ENCODE results near the gene LGALS14.
"Not testable (repeated sequence)": the region's sequence is repeated elsewhere in the genome, so short reads cannot be mapped to it uniquely, and the experiment has no call there.

The LGALS14 gene, protein sequence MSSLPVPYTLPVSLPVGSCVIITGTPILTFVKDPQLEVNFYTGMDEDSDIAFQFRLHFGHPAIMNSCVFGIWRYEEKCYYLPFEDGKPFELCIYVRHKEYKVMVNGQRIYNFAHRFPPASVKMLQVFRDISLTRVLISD

DNA sequence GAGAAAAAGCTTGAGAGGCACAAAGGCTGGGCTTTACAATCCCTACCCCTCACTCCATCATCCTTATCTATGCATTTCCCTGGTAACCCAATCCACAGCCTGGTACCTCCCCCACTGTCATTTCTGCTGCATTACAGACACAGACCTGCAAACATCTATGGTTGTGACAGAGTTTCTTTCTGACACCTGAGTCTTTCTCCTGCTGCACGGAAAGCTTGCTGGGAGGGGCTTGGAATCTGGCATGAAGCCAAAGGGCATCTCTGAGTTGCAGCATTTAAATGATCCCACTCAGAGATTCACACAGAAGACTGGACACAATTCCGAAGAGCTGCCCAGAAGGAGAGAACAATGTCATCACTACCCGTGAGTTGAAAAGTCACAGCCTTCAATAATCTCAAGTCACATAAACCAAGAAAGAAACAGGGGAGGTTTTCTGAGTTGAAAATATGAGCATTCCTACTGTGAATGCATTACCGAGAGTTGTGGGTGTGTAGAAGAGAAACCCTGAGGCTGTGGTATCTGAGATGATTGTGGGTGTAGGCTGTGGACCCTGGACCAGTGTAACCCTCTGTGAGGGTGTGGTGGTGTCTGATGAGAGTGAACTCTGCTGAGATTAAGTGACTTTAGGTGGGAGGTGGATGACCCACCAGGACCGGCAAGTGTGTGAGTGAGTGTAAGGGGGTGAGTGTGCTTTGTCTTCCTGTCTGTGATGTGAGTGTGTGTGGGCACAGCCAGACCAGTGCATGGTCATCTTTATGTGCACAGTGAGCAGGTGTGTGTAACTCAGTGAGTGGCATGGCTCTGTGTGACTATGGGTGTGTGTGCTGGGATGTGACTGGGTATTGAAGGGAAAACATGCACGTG lies at the start of gene LGALS14:
Gene LGALS14 (plus strand): TSS at position 301 of the 864 bp plus-strand sequence. CDS start 48 bp downstream, at position 349.
- DNase-seq: no peak

DNA sequence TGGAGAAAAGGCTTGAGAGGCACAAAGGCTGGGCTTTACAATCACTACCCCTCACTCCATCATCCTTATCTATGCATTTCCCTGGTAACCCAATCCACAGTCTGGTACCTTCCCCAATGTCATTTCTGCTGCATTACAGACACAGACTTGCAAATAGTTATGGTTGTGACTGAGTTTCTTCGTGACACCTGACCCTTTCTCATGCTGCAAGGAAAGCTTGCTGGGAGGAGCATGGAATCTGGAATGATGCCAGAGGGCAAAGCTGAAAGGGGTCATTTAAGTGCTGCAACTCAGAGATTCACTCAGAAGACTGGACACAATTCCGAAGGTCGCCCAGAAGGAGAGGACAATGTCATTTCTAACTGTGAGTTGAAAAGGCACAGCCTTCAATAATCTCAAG lies 48.7 kb upstream of the LGALS14 start, which contains the start of gene LGALS16:
Gene LGALS16 (plus strand): TSS at position 301 of the 400 bp plus-strand sequence. CDS start 49 bp downstream, at position 350.
- DNase-seq: no peak

DNA sequence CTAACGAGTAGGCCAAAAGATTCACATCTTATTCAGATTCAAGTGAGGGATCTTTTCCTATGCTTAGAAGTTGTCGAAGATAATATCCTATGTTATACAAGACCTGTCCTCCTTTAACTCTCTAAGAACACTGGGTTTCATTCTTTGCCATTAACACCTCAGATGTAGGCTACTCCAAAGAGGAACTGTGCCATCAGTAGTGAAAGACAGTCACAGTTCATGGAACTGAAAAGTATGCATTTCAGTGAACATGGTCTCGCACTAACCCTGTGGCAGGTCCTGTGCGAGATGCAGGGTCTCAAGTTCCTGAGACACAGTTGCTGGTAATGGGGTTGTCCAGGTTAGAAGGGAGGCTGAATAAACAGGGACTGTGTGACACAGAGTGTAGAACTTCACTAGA lies 44.5 kb upstream of the LGALS14 start:
- no peak for DNase-seq

DNA sequence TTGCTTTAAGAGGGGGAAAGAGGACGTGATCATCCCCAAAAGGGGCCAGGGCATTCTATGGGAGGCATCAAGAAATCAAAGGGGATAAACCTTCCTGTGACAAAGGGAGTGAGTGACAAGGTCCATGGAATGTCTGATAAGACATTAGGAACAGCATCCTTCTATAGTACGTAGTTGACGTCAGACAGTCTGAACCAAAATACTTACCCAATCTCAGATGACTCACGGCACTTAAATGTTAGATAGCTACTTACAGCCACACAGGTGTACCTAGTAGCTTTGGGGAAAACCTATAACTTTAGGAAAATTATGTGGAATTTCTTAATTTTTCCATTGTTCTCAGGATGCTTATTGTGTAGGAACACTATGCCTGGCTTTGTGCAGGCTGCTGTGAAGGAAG lies 43.6 kb upstream of the LGALS14 start:
- DNase-seq: no peak

DNA sequence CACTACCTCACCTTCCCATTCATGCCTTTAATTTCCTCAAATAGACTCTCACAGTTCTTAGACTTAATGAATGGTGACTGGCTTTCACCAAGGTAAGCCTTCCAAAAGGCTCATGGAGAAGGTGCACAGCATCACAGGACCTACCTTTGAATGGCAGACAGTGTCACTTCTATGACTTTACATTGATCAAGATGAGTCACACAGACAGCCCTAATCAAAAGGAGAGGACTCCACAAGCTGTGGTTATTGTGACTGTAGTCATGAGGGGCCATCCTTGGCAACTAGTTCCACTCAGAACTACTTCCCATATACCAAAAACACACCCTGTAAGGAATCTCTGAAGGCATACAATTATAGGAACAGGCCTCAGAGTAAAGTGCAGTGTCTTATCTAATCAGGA lies 42.7 kb upstream of the LGALS14 start:
- no peak for DNase-seq

DNA sequence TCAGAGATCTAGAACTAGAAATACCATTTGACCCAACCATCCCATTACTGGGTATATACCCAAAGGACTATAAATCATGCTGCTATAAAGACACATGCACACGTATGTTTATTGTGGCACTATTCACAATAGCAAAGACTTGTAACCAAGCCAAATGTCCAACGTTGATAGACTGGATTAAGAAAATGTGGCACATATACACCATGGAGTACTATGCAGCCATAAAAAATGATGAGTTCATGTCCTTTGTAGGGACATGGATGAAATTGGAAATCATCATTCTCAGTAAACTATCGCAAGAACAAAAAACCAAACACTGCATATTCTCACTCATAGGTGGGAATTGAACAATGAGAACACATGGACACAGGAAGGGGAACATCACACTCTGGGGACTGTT lies 34.4 kb upstream of the LGALS14 start:
- DNase-seq: not testable (repeated sequence)

DNA sequence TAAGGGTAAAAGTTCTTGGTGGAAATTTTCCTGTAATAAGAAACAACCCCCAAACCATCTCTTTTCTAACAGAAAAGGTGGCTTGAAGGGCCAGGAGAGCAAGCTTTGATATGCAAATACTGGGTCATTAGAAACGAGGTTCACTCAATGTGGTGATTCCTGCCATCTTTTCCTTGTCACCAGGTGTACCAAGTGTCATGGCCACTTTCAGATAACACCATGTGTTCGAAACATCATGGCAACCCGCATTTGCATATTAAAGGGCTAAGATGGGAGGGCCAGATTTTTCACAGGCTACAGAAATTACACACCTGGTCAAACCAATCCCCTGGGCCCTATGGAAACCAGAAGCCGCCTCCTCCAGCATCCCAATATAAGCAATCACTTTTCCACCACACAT lies 33.3 kb upstream of the LGALS14 start:
- no peak for DNase-seq

DNA sequence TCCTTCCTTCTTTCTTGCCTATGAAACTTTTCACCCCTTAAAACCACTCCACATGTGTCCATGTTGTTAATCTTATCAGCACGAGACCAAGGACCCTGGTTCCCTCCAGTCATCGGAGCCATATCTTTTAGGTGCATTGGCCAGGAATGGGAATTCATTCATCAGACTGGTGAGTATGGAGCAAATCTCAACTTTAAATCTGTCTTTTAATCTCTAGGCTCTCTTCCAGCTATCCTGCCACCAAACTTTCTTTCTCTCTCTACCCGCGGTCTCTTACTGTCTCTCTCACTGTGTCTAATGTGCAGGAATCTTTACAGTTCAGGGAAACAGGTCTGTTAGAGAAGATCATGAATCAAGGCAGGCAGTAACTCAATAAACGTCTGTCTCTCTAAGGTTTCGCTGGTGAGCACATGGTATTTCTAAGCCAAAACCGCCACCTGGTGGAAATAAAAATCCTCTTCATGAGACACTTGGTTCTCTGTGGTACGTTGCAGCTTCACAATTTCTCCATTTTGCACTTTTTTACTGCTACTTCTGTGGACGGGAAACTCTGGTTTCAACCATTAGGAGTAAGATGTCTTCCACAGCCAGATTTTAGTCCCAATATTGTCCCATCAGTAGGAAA lies 32.4 kb upstream of the LGALS14 start:
- DNase-seq: no peak

DNA sequence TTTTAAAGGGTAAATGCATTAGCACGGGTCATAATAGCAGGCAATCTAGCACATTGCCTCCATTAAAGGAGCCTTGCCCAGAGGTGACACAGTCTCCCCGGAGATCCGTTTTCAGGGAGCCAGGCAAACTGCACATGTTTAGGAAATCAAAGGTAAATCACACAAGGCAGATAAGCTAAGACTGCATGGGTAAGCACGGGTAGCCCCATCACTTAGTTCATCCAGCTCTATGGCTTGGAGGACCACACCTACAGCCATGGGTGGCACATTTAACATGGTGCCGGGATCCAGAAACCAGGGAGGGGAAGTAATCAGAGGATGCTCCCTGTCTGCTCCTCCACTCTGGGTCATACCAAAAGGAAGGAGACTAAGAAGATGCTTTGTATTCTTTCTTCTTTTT lies 31.8 kb upstream of the LGALS14 start:
- DNase-seq: no peak

DNA sequence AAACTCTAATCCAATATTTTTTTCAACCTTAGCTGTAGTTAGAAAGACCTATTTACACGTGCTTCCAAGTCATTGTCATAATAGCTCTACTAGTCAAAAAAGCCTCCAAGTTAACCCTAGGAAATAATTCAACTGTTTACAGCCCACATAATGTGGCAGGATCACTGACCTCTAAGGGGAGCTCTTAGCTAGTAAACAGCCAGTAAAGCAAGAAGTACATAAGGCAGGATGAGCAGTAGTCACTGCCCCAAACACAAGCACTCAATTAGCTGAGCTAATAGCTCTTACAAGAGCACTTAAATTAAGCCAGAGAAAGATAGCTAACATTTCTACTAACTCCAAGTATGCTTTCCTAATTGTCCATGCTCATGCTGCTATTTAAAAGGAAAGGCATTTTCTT lies 30.4 kb upstream of the LGALS14 start:
- DNase-seq: not testable (repeated sequence)

DNA sequence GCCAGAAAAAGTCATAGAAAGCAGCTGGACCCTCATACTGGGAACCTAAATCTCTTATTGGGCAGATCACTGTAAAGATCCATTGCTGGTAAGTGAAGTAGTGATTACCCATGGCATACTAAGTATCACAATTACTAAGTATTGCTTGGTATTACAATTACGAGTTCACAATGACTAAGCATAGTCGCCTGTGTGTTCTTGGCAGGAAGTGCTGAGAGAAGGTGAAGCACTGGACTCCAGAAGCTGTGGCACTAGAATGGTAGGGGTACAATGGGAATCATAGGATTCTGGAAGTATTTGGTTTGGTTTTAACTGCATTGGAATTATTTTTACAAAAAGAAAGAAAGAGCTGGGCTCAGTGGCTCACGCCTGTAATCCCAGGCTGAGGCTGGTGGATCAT lies 28.3 kb upstream of the LGALS14 start:
- DNase-seq: no peak

DNA sequence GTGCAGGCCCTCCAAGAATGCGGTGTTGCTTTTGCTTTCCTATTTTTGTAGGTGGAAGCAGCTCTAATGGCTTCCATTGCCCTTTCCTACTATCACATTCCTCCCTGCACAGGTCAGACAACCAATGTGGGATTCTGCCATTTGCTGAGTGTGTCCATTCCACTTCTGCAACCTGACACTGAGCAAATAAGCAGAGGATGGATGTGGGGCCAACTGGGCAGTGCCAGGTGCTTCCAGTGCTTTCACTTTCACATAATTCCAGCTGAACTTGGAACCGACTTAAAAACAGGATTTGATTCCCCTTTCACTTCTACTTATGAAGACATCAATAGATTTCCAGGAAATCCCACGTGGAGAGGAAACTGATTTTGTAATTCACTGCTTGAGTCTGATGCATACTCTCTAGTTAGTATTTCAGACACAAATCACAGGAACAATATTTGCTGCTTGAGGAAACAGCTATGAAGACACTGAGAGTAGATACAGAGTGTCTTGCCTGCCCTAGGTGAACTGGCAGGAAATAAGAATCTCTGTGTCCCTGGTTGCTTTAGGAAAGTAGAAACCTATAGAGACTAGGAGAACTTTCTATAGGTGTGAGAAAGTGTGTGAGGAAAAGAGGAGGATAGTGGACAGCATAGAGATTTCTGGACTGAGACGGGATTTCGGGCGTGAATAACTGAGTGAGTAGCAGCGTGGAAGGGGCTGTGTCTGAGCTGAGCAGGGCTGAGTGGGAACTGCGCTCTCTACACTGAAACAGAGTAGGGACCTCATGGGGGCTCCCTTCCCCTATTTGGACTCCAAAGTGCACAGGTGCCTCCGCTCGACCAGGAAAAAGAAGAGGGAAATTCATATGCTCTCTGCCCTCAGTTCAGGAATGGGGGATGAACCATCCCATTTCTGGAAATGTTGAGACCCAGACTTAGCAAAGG lies 26.1 kb upstream of the LGALS14 start:
- DNase-seq: no peak

DNA sequence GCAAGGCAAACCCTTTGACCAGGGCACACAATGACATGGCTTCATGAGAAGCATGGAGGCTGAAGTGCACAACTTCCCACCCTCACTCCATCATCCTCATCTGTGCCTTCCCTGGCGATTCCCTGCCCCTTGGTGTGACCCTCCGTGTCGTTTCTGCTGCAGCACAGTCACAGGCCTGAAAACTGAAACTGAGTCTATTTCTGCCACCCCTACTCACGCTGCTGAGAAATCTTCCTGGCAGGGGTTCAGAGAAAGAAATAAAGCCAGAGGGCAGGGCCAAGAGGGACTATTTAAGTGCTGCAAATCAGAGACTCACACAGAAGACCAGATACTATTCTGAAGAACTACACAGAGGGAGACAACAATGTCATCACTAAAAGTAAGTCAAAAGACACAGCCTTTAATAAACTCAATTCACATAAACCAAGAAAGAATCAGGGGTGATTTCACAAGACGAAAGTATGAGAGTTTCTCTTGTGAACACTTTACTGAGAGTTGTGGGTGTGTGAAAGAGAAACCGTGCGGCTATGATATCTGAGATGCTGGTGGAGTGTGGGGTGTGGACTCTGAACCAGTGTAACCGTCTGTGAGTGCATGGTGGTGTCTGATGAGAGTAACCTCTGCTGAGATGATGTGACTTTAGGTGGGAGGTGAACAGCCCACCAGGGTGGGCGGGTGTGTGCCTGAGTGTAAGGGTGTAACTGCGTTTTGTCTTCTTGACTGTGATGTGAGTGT lies 25.1 kb upstream of the LGALS14 start:
- DNase-seq: no peak

DNA sequence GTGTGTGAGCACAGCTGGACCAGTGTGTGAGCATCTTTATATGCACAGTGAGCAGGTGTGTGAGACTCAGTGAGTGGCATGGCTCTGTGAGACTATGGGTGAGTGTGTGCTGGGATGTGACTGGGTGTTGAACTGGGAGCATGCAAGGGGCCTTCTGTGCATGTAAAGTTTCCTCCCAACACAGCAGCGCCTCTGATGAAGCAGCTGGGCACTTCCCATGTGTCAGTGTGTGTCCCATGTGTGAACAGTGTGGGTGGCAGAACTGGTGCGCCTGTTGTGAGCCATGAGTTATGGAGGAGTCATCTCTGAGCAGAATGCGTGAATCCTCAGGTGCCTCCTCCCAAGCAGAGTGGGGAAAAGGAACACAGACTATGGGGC lies 24.5 kb upstream of the LGALS14 start:
- DNase-seq: no peak

DNA sequence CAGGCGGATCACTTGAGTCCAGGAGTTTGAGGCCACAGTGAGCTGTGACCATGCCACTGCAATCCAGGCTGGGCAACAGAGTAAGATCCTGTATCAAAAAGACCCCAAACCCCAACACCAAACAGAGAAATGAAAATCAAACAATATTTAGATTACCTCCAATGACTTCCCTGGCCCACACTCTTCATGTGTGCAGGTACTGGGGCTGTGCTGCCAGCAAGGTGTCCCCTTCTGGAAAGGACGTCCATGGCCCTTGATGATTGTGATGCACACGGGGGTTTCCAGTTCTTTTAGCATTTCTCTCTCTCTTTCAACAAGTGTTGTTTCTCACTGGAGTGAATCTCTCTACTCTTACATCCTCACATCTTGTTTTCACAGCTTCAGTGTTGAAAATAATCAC lies 23.7 kb upstream of the LGALS14 start:
- no peak for DNase-seq

DNA sequence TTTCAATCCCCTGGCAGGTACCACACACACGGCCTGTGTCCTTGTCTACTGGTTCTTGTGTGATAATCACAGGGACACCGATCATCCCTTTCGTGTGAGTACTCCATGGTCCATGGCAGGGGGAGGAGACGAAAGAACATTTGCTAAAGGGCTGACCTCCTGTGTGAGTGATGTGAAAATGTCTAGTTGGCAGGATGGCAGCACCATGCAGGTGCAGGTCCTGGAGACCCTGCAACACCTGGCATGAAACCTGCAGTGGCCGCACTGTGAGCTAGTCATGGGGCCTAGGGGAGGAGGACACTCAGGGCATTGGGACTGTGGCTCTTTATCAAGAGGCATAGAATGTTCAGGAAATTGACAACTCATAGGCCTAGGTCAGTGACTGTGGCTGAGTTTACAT lies 22.9 kb upstream of the LGALS14 start:
- no peak for DNase-seq

DNA sequence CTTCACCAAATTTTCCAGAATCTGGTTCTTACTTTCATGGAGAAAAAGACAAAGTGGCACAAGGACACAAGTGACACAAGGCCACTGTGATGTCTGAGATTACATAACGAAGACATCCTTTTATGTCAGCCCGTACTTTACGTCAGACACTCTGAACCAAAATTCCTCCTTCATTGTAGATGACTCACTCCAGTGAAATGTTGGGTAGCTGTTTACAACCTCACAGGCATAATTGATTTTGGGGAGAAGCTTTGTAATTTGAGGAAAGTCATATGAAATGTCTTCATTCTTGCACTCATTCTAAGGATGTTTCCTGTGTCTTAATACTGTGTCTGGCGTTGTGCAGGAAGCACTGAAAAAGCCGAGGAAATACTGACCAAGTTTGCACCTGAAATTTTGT lies 20.0 kb upstream of the LGALS14 start:
- no peak for DNase-seq

DNA sequence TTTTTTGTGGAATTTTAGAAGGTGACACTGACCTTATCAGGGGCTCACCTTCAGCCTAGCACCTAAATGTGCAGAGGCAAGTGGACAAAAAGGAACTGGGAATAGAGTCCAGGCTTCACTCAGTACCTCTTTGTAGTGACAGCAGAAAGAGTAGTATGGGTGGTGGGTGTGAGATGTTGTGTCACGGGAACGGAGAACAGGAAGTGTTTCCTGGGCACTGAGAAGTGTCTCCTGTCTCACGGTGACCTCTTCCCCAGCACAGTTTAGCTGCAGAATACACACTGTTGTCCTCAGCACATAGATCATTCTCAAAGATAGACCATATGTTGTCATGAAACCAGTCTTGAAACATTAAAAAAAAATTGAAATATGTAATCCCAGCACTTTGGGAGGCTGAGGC lies 17.5 kb upstream of the LGALS14 start:
- no peak for DNase-seq

DNA sequence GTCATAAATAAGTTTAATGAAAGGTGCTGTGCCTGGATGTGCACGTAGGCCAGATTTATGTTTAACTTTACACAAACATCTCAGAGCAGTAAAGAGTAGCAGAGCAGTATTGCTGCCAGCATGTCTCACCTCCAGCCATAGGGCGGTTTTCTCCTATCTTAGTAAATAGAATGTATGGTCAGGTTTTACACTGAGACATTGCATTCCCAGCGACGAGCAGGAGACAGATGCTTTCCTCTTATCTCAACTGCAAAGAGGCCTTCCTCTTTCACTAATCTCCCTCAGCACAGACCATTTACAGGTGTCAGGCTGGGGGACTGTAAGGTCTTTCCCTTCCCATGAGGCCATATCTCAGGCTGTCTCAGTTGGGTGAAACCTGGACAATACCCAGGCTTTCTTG lies 15.6 kb upstream of the LGALS14 start:
- not testable (repeated sequence) for DNase-seq

DNA sequence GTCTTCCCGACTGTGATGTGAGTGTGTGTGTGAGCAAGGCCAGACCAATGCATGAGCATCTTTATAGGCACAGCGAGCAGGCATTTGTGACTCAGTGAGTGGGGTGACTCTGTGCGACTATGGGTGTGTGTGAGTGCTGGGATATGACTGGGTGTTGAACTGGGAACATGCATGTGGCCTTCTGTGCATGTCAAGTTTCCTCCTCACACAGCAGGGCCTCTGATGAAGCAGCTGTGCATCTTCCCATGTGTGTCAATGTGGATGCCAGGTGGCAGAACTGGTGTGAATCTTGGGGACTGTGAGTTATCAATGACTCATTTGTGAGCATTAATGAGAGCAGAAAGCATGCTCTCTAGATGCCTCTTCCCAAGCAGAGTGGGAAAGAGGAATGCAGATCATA lies 12.1 kb upstream of the LGALS14 start:
- DNase-seq: no peak

DNA sequence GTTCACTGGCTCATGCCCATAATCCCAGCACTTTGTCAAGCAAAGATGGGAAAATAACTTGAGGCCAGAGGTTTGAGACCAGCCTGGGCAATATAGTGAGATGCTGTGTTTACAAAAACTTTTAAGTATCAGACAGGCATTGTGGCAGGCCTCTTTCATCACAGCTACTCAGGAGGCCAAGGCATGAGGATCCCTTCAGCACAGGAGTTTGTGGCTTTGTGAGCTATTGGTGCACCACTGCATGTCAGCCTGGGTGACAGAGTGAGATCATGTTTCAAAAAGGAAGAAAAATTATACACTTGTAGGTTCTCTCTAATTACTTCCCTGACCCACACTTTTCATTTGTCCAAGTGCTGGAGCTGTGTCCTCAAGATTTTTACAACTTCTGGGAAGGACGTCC lies 11.5 kb upstream of the LGALS14 start:
- DNase-seq: no peak

DNA sequence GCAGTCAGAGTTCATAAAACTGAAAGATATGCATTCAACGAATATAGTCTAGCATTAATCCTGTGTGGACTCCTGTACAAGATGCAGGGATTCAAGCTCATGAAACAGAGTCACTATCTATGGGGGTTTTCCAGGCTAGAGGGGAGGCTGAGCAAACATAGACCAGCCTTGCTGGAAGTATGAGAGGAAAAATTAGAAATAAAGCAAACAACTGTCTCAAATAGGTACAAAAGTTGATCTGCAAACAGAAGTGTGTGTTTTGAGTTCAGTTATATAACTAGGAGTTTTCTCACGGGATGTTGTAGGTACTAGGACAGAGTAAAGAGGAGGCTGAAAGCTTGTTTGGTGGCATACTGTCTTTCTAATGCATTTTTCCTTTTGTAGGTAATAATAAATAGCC lies 8.5 kb upstream of the LGALS14 start:
- DNase-seq: no peak

All from 8988T (cell line).